AG09319 (cell line): ENCODE results near the gene DIAPH1.

Experiments
- DNase-seq: peaks from one replicate; pipeline ENCODE4 v3.0.0-alpha.2; 2010; ENCODE audit warnings: low read depth; ENCODE audit errors: extremely low read depth
- TF ChIP-seq, protein P1 (sequence below): IDR thresholded peaks from 2 replicates; pipeline ENCODE4 v1.5.1; 2011; ENCODE audit warnings: low read depth, mild to moderate bottlenecking, inconsistent platforms, low read length, moderate library complexity

The DIAPH1 gene

DNA sequence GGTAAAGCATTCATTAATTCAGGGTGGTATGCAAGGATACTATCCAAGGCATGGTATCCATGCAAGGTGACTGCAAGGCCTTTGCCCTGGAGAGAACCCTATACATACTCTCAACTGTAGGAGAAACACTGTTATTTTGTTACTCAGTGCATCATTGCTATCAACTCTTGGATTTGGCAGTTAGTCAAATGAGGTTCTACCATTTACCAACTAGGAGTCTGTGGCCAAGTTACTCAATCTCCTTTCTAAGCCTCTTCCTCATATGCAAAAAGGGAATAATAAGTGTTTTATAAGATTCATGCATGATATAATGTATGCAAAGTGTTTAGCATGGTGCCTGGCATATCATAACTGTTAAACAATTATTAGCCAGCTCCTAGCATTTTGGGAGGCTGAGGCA, 139.0 kb downstream of the DIAPH1 start:
- TF ChIP-seq, protein P1, sequence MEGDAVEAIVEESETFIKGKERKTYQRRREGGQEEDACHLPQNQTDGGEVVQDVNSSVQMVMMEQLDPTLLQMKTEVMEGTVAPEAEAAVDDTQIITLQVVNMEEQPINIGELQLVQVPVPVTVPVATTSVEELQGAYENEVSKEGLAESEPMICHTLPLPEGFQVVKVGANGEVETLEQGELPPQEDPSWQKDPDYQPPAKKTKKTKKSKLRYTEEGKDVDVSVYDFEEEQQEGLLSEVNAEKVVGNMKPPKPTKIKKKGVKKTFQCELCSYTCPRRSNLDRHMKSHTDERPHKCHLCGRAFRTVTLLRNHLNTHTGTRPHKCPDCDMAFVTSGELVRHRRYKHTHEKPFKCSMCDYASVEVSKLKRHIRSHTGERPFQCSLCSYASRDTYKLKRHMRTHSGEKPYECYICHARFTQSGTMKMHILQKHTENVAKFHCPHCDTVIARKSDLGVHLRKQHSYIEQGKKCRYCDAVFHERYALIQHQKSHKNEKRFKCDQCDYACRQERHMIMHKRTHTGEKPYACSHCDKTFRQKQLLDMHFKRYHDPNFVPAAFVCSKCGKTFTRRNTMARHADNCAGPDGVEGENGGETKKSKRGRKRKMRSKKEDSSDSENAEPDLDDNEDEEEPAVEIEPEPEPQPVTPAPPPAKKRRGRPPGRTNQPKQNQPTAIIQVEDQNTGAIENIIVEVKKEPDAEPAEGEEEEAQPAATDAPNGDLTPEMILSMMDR, result no peak
- no peak for DNase-seq

GRCh38 chr5:141478321-141478945, 140.4 kb downstream of the DIAPH1 start:
- no peak for DNase-seq
- TF ChIP-seq, protein P1, result peak; percentile 29

DNA sequence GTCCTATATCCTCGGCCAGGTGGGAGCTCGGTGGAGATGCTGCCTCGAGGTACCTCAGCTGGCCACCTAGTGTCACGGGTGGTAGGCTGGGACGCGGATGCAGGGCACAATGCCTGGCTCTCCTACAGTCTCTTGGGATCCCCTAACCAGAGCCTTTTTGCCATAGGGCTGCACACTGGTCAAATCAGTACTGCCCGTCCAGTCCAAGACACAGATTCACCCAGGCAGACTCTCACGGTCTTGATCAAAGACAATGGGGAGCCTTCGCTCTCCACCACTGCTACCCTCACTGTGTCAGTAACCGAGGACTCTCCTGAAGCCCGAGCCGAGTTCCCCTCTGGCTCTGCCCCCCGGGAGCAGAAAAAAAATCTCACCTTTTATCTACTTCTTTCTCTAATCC, 141.0 kb downstream of the DIAPH1 start:
- TF ChIP-seq, protein P1, result no peak
- no peak for DNase-seq

DNA sequence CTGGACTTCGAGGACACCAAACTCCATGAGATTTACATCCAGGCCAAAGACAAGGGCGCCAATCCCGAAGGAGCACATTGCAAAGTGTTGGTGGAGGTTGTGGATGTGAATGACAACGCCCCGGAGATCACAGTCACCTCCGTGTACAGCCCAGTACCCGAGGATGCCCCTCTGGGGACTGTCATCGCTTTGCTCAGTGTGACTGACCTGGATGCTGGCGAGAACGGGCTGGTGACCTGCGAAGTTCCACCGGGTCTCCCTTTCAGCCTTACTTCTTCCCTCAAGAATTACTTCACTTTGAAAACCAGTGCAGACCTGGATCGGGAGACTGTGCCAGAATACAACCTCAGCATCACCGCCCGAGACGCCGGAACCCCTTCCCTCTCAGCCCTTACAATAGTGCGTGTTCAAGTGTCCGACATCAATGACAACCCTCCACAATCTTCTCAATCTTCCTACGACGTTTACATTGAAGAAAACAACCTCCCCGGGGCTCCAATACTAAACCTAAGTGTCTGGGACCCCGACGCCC, 141.7 kb downstream of the DIAPH1 start:
- no peak for DNase-seq
- TF ChIP-seq, protein P1, result no peak

DNA sequence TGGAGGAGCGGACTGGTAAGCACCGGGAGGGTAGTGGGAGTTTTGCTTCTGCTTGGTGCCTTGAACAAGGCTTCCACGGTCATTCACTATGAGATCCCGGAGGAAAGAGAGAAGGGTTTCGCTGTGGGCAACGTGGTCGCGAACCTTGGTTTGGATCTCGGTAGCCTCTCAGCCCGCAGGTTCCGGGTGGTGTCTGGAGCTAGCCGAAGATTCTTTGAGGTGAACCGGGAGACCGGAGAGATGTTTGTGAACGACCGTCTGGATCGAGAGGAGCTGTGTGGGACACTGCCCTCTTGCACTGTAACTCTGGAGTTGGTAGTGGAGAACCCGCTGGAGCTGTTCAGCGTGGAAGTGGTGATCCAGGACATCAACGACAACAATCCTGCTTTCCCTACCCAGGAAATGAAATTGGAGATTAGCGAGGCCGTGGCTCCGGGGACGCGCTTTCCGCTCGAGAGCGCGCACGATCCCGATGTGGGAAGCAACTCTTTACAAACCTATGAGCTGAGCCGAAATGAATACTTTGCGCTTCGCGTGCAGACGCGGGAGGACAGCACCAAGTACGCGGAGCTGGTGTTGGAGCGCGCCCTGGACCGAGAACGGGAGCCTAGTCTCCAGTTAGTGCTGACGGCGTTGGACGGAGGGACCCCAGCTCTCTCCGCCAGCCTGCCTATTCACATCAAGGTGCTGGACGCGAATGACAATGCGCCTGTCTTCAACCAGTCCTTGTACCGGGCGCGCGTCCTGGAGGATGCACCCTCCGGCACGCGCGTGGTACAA, 142.5 kb downstream of the DIAPH1 start:
- TF ChIP-seq, protein P1, result no peak
- peak; percentile 64 for DNase-seq

DNA sequence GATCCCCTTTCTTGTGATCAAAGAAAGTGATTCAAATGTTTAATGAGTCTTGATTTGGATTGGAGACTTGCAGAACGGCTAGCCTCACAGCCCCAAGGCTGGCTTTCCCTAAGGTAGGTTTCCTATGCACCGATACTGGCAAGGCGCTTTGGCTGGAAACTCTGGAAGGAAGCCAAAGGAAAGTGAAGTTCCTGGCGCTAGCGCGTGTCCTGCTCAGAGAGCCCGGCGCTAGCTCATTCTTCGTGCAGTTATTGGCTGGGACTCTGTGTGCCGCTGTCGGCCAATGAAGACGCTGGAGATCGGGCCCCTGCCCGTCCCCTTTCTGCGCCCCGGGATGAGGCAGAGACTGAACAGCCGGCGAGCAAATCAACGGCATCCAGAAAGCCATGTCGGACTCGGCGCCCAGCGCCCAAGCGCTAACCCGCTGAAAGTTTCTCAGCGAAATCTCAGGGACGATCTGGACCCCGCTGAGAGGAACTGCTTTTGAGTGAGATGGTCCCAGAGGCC, 143.1 kb downstream of the DIAPH1 start, which contains the start of gene PCDHGC3:
TSS of gene PCDHGC3 (plus strand) at position 342 of the 507 bp plus-strand sequence. CDS start at position 493, 151 bp downstream.
- DNase-seq, result peak; percentile 88
- TF ChIP-seq, protein P1, result peak; percentile 46

DNA sequence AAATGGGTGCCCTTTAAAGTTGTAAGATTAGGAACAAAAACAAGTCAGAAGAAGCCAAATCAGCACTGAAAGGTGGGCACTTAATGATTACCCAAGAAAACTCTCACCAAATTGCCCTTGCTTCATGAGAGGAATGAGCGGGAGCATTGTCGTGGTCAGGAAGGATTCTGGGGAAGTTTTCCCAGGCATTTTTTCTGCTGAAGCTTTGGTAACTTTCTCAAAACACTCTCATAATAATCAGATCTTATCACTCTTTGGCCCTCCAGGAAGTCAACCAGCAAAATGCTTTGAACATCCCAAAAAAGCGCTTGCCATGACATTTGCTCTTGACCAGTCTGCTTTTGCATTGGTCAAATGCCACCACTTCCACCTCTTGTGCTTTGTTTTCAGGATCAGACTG, 153.4 kb downstream of the DIAPH1 start:
- TF ChIP-seq, protein P1, result no peak
- DNase-seq, result no peak
